ENCODE results near the gene CROCC2.

DNA sequence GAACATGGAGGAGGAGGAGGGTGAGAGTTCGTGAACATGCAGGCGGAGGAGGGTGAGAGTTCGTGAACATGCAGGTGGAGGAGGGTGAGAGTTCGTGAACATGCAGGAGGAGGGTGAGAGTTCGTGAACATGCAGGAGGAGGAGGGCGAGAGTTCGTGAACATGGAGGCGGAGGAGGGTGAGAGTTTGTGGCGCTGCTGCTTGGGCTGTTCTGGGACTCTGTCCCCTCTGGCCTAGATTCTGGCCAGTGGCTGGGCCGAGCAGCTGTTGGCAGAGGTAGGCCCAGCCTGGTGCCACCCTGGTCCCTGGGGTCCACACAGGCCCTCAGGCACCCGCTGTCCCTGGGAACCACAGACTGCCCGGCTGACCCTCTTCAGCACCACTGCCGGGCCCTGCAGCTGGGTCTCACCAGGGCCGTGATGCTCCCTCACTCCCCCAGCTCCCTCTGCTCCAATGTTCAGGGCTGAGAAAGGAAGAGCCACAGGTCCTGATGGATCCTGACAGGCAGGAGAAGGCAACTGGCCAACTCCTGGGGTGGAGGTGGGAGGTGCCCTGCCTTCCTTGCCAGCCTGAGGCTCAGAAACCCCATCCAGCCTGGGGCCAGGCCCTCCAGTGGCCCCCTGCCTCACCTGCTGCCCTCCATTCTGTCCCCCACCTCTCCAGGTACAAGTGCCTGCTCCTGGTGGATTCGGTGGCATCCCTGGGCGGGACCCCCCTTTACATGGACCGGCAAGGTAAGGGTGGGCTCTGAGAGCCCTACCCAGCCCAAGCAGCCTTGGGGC, 33.6 kb upstream of the CROCC2 start:
- TF ChIP-seq, protein P1, sequence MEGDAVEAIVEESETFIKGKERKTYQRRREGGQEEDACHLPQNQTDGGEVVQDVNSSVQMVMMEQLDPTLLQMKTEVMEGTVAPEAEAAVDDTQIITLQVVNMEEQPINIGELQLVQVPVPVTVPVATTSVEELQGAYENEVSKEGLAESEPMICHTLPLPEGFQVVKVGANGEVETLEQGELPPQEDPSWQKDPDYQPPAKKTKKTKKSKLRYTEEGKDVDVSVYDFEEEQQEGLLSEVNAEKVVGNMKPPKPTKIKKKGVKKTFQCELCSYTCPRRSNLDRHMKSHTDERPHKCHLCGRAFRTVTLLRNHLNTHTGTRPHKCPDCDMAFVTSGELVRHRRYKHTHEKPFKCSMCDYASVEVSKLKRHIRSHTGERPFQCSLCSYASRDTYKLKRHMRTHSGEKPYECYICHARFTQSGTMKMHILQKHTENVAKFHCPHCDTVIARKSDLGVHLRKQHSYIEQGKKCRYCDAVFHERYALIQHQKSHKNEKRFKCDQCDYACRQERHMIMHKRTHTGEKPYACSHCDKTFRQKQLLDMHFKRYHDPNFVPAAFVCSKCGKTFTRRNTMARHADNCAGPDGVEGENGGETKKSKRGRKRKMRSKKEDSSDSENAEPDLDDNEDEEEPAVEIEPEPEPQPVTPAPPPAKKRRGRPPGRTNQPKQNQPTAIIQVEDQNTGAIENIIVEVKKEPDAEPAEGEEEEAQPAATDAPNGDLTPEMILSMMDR (IDR thresholded peaks at IDR 0.05; ENCODE audit: low read length), result no peak
- TF ChIP-seq EZH2 (IDR thresholded peaks at IDR 0.05; ENCODE audit: borderline replicate concordance, low read length), result no peak
